Ovary (tissue), 3 donors: ENCODE results near the gene APBA2.

Experiments
- EP300 ChIP-seq: sonication (generic); formaldehyde crosslinking; IDR thresholded peaks from one replicate; pipeline ENCODE4 v1.6.1; 2017; ENCODE audit warnings: antibody characterized with exemption
- TF ChIP-seq, protein P1 (sequence below), 3 donors: fragments of 450-650 bp in 2 of 3; fragments of 200-600 bp in 1 of 3; IDR thresholded peaks; one replicate each; pipeline versions ENCODE4 v1.5.1 to v1.8.0; 2016 to 2022; ENCODE audit warnings: antibody characterized with exemption in 3 of 3, mild to moderate bottlenecking in 1 of 3
- donor health status: DM: no; HTN: no; CAD: no.

DNA sequence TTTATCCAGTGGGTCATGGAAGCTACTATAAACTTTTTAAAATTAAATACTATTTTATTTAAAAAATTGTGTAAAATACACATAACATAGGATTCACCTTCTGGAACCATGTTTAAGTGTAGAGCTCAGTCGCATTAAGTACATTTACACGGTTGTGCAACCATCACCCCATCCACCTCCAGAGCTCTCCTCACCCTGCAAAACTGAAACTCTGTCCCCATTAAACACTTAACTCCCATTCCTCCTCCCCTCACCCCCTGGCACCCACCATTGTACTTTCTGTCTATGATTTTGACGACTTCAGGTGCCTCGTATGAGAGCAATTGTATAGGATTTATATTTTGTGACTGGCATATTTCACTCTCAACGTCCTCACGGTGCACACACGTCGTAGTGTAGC, 70.7 kb downstream of the APBA2 start:
- no peak for TF ChIP-seq EP300
- TF ChIP-seq, protein P1, sequence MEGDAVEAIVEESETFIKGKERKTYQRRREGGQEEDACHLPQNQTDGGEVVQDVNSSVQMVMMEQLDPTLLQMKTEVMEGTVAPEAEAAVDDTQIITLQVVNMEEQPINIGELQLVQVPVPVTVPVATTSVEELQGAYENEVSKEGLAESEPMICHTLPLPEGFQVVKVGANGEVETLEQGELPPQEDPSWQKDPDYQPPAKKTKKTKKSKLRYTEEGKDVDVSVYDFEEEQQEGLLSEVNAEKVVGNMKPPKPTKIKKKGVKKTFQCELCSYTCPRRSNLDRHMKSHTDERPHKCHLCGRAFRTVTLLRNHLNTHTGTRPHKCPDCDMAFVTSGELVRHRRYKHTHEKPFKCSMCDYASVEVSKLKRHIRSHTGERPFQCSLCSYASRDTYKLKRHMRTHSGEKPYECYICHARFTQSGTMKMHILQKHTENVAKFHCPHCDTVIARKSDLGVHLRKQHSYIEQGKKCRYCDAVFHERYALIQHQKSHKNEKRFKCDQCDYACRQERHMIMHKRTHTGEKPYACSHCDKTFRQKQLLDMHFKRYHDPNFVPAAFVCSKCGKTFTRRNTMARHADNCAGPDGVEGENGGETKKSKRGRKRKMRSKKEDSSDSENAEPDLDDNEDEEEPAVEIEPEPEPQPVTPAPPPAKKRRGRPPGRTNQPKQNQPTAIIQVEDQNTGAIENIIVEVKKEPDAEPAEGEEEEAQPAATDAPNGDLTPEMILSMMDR (IDR thresholded peaks at IDR 0.05): no peak
